Medulla oblongata (tissue), 1 donor: ENCODE results near the gene EIPR1.

Source experiments
- DNase-seq: peaks from one replicate; pipeline ENCODE4 v3.0.0-alpha.2; 2015; ENCODE audit errors: extremely low spot score

Gene EIPR1

DNA sequence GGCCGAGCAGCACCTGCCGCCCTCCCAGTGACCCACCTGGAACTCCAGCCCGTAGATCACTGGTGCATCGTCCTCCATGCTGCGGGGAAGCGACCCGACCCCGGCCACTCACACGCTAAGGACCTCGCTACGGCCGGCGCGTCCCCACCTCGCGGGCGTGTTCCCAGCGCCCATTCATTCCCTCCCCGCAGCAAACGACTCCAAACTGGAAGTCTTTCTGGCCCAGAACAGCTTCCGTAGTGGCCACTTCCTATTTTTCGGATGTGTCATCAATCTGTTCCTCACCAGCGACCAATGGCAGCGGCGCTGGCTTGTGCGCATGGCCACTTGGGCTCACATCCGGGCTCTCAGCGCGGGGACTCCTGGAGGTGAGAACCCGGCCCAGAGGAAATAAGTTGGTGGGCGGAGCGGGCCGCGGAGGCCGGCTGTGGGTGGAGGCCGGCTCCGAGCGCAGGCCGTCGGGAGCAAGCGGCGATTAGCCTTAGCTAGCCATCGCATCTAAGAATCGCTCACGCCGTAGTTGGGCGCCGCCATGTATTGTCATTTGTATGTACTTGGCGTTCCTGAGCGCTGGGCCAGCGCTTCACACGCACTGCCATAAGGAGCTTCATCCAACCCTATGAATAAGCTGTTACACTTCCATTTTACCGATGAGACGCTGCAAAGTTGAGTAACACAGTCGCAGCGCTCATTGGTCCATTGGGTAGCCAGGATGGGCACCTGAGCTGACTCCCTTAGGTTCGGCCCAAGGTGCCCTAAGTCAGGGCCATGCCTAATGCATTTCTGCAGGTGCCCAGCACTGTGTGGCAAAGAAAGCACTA lies at the start of gene EIPR1:
Gene EIPR1 (minus strand): TSS at position 207 of the 821 bp plus-strand sequence. CDS start 129 bp downstream, at position 78.
- peak; percentile 99 for DNase-seq

- DNase-seq = no peak
Measured at GRCh38 chr2:3427272-3427671, 49.7 kb upstream of the EIPR1 start.

DNA sequence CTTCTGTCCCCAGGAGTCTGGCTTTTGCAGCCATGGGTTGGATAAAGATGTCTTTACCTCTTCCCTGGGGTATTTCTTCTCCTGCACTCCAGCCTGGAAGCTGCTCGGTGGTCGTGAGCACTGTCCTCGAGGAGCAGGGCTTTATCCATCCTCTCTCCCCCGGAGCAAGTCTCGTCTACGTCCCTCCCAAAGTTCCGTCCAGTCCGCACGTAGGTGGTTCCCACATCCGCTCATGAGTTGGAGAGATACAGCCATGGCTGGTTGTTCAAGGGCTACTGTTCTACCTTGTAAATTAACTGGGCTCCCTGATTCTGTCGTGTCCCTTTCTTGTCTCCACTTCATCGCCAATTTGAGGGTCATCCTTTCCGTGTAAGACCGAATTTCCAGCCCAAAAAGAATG lies 49.0 kb upstream of the EIPR1 start:
- DNase-seq = no peak

- DNase-seq = no peak
Measured at GRCh38 chr2:3424171-3424795, 46.7 kb upstream of the EIPR1 start.

GRCh38 chr2:3423492-3424170 lies 46.0 kb upstream of the EIPR1 start:
- peak; percentile 57 for DNase-seq

- DNase-seq = no peak
Measured at GRCh38 chr2:3422161-3422779, 44.7 kb upstream of the EIPR1 start.

DNA sequence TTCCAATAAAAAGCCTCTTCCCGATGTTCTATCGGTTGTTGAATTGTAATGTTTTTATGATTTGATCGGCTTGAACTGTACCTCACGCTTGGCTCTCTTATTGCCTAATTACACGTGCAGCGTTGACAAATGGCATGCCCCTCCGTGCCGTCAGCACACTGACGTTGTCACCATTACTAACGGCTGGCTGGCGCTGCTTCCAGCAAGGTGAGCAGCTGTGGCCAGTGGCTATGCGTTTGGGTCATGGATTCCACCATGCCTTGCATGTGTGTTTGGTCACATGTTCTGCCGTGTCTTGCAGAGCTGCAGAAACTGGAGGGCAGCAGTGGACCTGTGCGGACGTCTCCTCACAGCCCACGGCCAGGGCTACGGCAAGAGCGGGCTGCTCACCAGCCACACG lies 44.0 kb upstream of the EIPR1 start:
- no peak for DNase-seq

- DNase-seq = no peak
Measured at GRCh38 chr2:3420769-3421397, 43.3 kb upstream of the EIPR1 start.

DNA sequence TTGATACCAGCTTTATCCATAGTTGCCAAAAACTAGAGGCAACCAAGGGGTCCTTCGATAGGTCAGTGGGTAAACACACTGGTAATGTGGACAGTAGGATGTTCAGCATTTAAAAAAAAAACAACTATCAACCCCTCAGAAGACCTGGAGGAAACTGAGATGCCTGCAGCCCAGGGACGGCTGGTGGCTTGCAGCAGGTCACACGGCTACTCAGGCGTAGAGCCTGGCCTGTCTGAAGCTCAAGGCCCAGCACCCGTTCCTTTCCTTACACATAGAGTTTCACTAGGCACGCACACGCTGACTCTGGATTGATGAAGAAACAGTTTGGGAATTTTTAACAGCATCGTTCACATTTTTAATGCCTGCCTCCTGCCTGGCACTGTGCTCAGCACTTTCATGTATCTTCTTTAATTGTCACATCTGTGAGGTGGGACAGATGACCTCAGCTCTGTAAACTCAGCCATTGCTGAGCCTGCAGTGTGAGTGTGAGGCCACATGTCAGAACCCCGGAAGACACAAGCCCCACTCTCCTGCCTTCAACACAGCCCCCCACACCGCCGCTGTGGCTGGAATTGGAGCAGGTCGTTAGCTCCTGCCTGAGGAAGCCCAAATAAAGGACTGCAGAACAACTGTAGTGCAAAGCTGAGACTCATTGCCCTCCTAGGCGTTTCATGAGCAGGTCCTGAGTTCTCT lies 42.6 kb upstream of the EIPR1 start:
- no peak for DNase-seq

DNA sequence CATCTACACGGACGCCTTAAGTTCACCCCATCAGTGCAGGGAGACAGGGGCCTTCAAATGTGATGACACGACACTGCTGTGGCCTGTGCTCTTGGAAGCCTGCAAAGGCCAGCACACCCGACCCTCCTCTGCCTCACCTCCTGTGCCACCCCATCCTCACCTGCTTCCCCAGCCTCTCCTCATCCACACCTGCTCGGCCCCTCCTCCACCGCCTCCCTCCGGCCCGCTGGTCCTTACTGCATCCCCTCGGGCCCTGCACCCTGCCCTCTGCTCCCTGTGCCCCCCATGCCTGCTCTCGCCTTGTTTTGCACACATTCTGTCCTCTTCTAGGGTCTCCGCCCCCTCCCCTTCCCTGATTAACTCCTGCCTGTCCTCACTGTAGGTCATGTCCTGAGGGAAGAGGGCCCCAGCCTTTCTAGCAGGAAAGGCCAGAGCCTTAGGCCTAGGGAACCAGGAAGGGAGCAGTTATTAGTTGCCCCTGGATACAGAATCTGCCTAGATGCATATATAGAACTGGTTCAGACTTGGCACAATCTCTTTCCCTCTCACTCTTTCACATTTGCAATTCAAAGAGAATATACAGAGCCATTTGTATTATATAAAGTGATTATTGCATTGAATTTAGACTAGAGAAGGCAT lies 41.3 kb upstream of the EIPR1 start:
- no peak for DNase-seq

DNA sequence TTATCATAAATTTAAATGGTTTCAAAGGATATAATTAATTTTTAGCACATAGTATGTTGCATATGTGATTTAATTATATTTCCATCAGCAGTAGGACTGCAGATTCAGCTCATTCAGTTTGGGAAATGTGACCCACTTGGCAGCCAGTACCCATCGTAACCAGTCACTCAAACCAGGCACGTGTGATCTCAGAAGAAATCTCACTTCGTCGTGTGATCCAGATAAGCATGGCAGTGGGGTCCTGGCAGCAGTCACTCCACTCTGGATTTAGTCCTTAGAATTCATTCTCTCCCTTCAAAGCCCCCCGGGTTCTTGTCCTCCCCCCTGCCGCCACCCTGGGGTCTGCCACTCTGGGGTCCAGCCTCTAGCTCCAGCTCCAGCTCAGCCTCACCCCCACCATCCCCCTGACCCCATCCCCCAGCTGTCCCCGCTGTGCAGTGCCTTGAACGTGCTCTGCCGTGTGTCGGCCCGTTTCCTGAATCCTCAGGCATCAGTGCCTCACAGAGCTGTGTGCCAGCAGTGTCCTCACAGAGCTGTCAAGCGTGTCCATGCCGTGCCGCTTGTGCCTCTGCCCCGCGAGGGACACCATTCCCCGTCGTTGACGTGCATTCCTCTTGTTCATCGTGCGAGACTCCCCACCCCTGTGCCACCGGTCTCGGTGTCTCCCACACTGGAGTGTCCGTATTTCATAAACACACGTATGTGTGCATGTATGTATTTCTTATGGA lies 36.7 kb upstream of the EIPR1 start:
- no peak for DNase-seq

- no peak for DNase-seq
Measured at GRCh38 chr2:3413697-3414096, 36.1 kb upstream of the EIPR1 start.

DNA sequence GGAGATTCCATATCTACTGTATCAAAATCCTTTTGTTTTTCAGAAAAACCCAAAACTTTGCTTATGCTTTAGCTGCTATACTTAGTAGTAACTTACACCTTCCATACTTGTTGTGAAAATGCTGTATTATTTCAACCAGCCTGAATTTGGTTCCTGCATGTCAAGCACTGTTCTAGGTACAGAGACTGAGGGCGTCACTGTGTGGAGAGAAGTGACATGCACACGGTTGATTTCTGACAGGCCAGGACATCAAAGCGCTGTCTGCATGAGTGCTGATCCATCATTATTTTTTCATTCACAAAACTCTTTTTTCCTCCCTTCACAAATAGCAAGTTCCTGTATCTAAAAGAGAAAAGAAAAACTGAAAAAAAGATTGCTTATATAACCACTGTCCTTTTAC lies 33.5 kb upstream of the EIPR1 start:
- no peak for DNase-seq

- no peak for DNase-seq
Measured at GRCh38 chr2:3409627-3410170, 32.1 kb upstream of the EIPR1 start.

GRCh38 chr2:3408781-3409180 lies 31.2 kb upstream of the EIPR1 start:
- no peak for DNase-seq

GRCh38 chr2:3406501-3406900 lies 28.9 kb upstream of the EIPR1 start:
- no peak for DNase-seq

DNA sequence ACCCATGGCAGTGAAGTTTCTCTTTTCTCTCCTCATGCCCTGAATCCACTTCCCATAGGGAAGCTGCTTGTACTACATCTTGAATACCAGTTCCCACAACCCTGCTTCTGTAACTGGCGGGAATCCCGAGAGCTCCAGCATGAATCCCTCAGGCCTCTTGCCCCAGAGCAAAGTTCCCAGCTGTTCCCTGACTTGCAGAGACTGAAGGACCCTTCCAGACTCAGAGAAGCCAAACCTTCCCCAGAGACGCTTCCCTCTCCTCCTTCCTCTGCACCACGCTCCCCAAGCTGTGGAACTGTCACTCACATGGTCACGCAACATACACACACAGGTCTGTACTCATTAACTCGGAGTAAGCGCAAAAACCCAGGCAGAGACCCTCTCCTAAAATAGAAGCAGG lies 28.3 kb upstream of the EIPR1 start:
- DNase-seq = no peak

DNA sequence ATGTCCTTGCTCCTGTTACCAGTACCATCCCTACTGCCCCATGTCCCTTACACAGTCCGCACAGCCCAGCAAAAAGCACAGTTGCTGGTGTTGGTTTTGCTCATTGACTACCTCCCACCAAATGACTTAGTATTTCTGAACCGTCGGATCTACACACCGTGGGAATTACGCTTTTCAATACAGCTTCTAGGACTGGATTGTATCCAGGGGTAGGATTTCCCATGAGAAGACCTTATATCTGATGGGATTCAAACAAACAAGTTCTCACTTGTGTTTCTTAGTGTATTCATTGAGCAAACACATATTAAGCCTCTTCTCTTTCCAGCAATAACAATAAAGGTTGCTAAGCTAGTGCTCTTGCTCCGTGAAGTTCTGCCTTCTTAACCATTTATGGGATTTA lies 27.7 kb upstream of the EIPR1 start:
- no peak for DNase-seq

DNA sequence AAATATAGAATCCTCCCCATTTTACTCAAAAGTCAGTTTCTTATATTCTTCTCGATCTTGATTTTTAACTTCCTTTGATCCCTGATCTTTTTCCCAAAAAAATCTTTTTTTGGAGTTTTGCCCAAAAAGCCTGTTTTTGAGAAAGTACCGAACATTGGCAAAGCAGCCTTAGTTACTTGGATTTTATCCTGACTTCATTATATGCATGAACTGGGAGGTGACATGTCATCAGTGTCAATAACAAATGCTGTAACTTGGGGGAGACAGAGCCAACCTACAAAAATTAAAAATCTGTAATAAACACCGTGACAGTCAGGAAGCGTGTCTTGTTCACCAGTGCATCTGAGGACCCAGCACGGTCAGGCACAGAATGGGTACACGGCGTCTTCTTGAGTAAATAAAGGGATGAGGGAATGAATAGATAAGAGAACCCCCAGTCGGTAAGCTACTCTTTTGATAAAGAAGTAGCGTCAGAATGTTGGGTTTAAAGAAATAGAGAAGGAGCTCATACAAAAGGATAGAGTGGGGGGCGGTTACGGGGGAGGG lies 26.8 kb upstream of the EIPR1 start:
- no peak for DNase-seq
